ENCODE data around the gene WBP1. TPM values are rescaled to one million over a fixed set of nuclear protein-coding genes. Genes with fewer than 3 reads are reported as not detected.
A peak's percentile ranks its signal among the peaks of the same experiment; 100 is the strongest.
"Not testable (repeated sequence)": the region's sequence is repeated elsewhere in the genome, so short reads cannot be mapped to it uniquely, and the experiment has no call there.

WBP1 gene
- polyA plus RNA-seq, 1 experiment: 56.0 TPM

DNA sequence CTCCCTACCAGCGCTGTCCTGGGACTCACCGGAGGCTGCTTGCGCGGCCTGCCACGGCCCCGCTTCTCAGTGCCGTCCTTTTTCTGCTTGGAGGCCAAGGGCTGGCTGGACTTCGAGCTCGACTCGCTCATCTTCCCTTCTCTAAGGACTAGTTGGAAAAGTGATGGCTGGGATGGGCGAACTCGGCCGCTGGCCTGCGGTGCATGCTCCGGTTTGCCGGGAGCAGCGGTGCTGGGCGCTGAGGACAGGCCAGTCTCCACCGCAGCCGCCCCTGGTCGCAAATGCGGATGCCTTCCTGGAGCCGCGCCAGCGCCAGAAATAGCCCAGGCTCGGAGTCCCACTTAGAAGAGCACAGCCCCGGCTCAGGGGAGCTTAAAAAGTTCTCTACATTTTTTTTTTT lies 39.9 kb upstream of the WBP1 start:
- no peaks in the 10 kb centered on the region; the same call in 1 of the 2 replicates for H3K9me3 ChIP-seq (ENCODE audit: control insufficient read depth, insufficient read depth, low read length)
- no peak for DNase-seq (ENCODE audit: low read depth, low spot score)
- TF ChIP-seq, protein P1, sequence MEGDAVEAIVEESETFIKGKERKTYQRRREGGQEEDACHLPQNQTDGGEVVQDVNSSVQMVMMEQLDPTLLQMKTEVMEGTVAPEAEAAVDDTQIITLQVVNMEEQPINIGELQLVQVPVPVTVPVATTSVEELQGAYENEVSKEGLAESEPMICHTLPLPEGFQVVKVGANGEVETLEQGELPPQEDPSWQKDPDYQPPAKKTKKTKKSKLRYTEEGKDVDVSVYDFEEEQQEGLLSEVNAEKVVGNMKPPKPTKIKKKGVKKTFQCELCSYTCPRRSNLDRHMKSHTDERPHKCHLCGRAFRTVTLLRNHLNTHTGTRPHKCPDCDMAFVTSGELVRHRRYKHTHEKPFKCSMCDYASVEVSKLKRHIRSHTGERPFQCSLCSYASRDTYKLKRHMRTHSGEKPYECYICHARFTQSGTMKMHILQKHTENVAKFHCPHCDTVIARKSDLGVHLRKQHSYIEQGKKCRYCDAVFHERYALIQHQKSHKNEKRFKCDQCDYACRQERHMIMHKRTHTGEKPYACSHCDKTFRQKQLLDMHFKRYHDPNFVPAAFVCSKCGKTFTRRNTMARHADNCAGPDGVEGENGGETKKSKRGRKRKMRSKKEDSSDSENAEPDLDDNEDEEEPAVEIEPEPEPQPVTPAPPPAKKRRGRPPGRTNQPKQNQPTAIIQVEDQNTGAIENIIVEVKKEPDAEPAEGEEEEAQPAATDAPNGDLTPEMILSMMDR (IDR thresholded peaks at IDR 0.05; ENCODE audit: low read depth, low read length): no peak
- H3K4me3 ChIP-seq (ENCODE audit: low read depth, low read length): no peak overlapping the region
- H3K27ac ChIP-seq (ENCODE audit: low read depth, low read length): no peak overlapping the region
- peaks cover 18% of the 10 kb centered on the region for H3K27me3 ChIP-seq (ENCODE audit: control insufficient read depth, insufficient read depth, low read length)
- CTCF ChIA-PET: interaction anchor here (0.6 to 0.9 kb wide), 2 partner anchors 9 to 36 kb away, joined by 4 read pairs; no protein-coding TSS in a partner anchor
- POLR2A ChIA-PET: interaction anchor here (0.5 kb wide), 1 partner anchor 122 kb away, joined by 4 read pairs; no protein-coding TSS in a partner anchor

DNA sequence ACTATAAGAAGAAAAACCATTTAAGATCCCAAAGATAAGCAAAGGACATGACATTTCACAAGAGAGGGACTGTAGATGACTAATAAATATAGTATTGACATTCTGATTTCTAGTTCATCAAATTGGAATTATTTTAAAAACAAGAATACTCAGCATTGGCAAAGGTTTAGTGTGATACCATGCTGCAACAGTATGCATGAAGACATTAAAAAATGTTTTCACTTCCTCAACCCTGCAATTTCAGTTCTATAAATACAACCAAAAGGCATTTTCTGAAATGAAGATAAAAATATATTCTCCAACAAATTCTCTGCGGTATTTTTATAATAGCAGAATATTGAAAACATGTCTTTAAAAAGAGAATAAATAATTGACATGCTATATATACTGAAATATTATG lies 38.9 kb upstream of the WBP1 start:
- no peak for DNase-seq (ENCODE audit: low read depth, low spot score)
- peaks cover 14% of the 10 kb centered on the region for H3K27me3 ChIP-seq (ENCODE audit: control insufficient read depth, insufficient read depth, low read length)
- no peak overlapping the region for H3K27ac ChIP-seq (ENCODE audit: low read depth, low read length)
- POLR2A ChIA-PET: no interaction called here
- H3K9me3 ChIP-seq (ENCODE audit: control insufficient read depth, insufficient read depth, low read length): no peaks in the 10 kb centered on the region; the same call in 1 of the 2 replicates
- CTCF ChIA-PET: no interaction called here
- H3K4me3 ChIP-seq (ENCODE audit: low read depth, low read length): no peak overlapping the region
- TF ChIP-seq, protein P1 (IDR thresholded peaks at IDR 0.05; ENCODE audit: low read depth, low read length): no peak

DNA sequence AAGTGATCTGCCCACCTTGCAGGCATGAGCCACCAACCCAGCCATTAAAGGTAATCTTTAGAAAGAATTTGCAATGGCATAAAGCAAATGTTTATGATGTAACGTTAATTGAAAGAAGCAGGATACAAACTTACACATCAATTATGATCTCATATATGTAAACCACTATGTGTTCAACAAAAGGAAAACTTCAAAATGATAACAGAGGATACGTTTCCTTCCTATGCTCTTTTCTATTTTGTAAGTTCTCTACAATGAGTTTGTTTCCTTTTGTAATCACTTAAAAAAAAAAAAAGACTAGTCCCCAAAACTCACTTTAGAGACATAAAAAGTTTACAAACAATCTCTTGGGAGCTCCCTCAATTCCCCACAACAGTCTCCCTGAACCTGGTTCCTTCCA lies 38.2 kb upstream of the WBP1 start:
- Histone ChIP-seq H3K27ac (ENCODE audit: low read depth, low read length) (no peak overlapping the region), H3K9me3 (ENCODE audit: control insufficient read depth, insufficient read depth, low read length) (no peaks in the 10 kb centered on the region; the same call in 1 of the 2 replicates), H3K27me3 (ENCODE audit: control insufficient read depth, insufficient read depth, low read length) (peaks cover 14% of the 10 kb centered on the region), H3K4me3 (ENCODE audit: low read depth, low read length) (no peak overlapping the region)
- ChIA-PET POLR2A (no interaction called here), CTCF (no interaction called here)
- TF ChIP-seq, protein P1 (IDR thresholded peaks at IDR 0.05; ENCODE audit: low read depth, low read length): no peak
- DNase-seq (ENCODE audit: low read depth, low spot score): no peak

DNA sequence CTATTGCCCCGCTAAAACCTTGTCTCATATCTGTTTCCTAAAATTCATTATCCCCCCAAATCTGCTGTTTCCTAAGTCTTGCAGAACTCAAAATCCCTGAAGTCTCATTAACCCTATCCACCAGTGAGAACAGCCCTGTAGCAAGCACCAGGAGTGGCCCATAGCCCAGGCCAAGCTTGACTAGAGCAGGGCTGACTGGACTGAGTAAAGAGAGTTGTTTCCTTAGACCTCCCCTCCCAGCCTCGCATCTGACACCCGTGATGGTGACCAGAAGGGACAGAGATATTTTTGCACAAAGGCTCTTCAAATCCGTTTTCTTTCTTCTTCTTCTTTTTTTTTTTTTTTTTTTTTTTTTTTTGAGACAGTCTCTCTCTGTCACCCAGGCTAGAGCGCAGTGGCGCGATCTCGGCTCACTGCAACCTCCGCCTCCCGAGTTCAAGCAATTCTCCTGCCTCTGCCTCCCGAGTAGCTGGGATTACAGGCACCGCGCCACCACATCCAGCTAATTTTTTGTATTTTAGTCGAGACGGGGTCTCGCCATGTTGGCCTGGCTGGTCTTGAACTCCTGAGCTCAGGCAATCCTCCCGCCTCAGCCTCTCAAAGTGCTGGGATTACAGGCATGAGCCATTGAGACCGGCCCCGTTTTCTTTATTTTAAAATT lies 37.7 kb upstream of the WBP1 start:
- H3K27me3 ChIP-seq (ENCODE audit: control insufficient read depth, insufficient read depth, low read length); DNase-seq (ENCODE audit: low read depth, low spot score); H3K27ac ChIP-seq (ENCODE audit: low read depth, low read length); POLR2A ChIA-PET; CTCF ChIA-PET; H3K9me3 ChIP-seq (ENCODE audit: control insufficient read depth, insufficient read depth, low read length): not testable (repeated sequence)
- peak overlapping the region; percentile 69; the same call in 1 of the 2 replicates for H3K4me3 ChIP-seq (ENCODE audit: low read depth, low read length)

DNA sequence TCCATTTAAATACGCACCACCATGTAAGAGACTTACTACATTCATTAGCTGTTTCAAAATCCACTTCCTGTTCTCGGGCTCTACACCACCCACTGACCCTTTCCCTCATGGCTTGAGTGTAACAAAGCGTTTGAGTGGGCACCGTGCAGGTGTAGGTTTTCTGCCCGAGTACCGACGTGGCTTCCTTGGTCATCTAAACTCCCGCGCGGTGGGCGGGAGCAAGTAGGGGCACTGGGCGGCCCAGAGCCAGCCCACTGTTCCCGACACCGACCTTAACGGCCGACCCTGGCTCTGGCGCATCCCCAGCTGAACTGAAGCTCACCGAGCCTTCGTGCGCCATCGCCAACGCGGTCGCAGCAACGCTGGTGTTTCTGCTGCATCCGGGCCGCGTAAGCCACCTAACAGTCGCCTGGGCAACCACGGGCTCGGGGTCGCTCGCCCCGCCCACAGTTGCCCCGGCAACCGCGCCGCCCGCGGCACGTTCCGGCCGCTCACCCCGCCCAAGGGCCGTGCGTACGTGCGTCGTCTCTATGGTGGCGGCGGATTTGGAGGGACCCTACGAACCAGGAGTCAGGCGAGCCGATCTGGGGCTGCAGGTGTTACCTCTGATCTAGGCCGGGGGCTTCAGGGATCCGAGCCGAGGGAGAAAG lies 36.9 kb upstream of the WBP1 start, which contains the start of the genes C2orf81 and WDR54:
Gene C2orf81 (minus strand): TSS at position 399 of the 650 bp plus-strand sequence. CDS start 59 bp downstream, at position 340.
Gene WDR54 (plus strand): TSS at position 510 of the 650 bp plus-strand sequence. CDS start 424 bp downstream, outside the sequence.
- Histone ChIP-seq H3K4me3 (ENCODE audit: low read depth, low read length) (peak within 1 kb of the TSS; percentile 69), H3K27ac (ENCODE audit: low read depth, low read length) (peak within 1 kb of the TSS; percentile 3), H3K27me3 (ENCODE audit: control insufficient read depth, insufficient read depth, low read length) (peaks cover 6% of the 10 kb centered on the region), H3K9me3 (ENCODE audit: control insufficient read depth, insufficient read depth, low read length) (no peaks in the 10 kb centered on the region; the same call in 1 of the 2 replicates)
- ChIA-PET POLR2A (interaction anchor here (1.0 to 1.3 kb wide), 2 partner anchors 30 to 37 kb away, joined by 3 read pairs; partner anchors contain the start of gene WBP1), CTCF (interaction anchor here (1.1 kb wide), 1 partner anchor 43 kb away, joined by 4 read pairs; no protein-coding TSS in a partner anchor)
- DNase-seq (ENCODE audit: low read depth, low spot score): peak; percentile 30
- TF ChIP-seq, protein P1 (IDR thresholded peaks at IDR 0.05; ENCODE audit: low read depth, low read length): no peak
